Measurements from ENCODE around the gene SPATC1L. TPM values are rescaled to one million over a fixed set of nuclear protein-coding genes. Genes with fewer than 3 reads are reported as not detected.

SPATC1L gene
- polyA plus RNA-seq, 3 donors, result 3.3 to 6.7 (median 5.8) TPM

DNA sequence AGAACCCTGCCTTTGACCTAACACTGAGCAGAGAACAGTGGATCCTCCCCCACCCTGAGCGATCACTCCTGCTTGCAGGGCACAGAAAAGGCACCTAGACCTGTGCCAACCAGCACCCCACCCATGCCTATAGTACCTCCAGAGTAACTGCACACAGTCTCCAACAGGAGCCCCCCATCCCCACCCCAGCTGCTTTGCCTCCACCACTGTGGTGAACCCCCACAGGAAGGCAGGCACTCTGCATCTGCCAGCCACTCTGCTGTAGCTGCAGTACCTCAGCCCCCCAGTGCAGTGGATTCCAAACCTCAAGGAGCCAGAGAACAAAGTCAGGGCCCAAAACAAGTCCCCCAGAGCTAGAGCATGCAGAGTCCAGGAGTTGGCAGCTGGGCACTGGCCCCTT lies 10.7 kb downstream of the SPATC1L start:
- no peak overlapping the region for H3K27ac ChIP-seq (ENCODE audit: low read depth in 1 of 2, low read length in 2 of 2)
- no peak overlapping the region for H3K4me2 ChIP-seq (replicated peaks; ENCODE audit: extremely low read depth, low read length, poor library complexity, severe bottlenecking)
- H3K4me3 Mint-ChIP-seq, result no peak overlapping the region
- no peaks in the 10 kb centered on the region for H3K36me3 Mint-ChIP-seq
- H3K27me3 ChIP-seq (ENCODE audit: control insufficient read depth in 2 of 2, insufficient read depth in 2 of 2, low read length in 2 of 2), result no peaks in the 10 kb centered on the region
- no peaks in the 10 kb centered on the region for H3K4me1 Mint-ChIP-seq
- H3K36me3 ChIP-seq (replicated peaks in 1 of 2; ENCODE audit: control insufficient read depth in 1 of 2, insufficient read depth in 2 of 2, low read length in 2 of 2), result no peaks in the 10 kb centered on the region
- H2AFZ ChIP-seq (ENCODE audit: insufficient read depth, low read depth, low read length, poor library complexity, severe bottlenecking), result no peak overlapping the region
- WGBS (ENCODE audit: insufficient coverage), result 75% methylated on average over 1 of the region's 1 CpG
- H3K27me3 Mint-ChIP-seq (ENCODE audit: low read depth in 3 of 3), result peaks cover 2 to 5% (median 3%) of the 10 kb centered on the region in 3 donors
- H4K20me1 ChIP-seq (ENCODE audit: insufficient read depth, low read length), result no peaks in the 10 kb centered on the region
- no peaks in the 10 kb centered on the region for H3K4me1 ChIP-seq (ENCODE audit: control insufficient read depth in 1 of 2, insufficient read depth in 2 of 2, low read length in 2 of 2)
- H3K4me3 ChIP-seq (replicated peaks in 1 of 3; ENCODE audit: low read depth in 2 of 3, low read length in 3 of 3), result no peak overlapping the region
- TF ChIP-seq, protein P1, sequence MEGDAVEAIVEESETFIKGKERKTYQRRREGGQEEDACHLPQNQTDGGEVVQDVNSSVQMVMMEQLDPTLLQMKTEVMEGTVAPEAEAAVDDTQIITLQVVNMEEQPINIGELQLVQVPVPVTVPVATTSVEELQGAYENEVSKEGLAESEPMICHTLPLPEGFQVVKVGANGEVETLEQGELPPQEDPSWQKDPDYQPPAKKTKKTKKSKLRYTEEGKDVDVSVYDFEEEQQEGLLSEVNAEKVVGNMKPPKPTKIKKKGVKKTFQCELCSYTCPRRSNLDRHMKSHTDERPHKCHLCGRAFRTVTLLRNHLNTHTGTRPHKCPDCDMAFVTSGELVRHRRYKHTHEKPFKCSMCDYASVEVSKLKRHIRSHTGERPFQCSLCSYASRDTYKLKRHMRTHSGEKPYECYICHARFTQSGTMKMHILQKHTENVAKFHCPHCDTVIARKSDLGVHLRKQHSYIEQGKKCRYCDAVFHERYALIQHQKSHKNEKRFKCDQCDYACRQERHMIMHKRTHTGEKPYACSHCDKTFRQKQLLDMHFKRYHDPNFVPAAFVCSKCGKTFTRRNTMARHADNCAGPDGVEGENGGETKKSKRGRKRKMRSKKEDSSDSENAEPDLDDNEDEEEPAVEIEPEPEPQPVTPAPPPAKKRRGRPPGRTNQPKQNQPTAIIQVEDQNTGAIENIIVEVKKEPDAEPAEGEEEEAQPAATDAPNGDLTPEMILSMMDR (IDR thresholded peaks at IDR 0.05), result no peak
- H3K79me2 ChIP-seq (ENCODE audit: insufficient read depth, low read length), result no peaks in the 10 kb centered on the region
- DNase-seq, result no peak
- no peak overlapping the region for H3K9ac ChIP-seq (ENCODE audit: insufficient read depth, low read length, poor library complexity, severe bottlenecking)
- H3K9me3 Mint-ChIP-seq, result peaks cover 17 to 32% (median 22%) of the 10 kb centered on the region in 7 donors
- H3K27ac Mint-ChIP-seq, result no peak overlapping the region
- intact Hi-C loops (cut with micrococcal nuclease), result no loop called here
- H3K9me3 ChIP-seq (replicated peaks in 1 of 2; ENCODE audit: control insufficient read depth in 1 of 2, insufficient read depth in 1 of 2, low read length in 2 of 2), result peaks cover 0 to 15% of the 10 kb centered on the region in 2 donors

DNA sequence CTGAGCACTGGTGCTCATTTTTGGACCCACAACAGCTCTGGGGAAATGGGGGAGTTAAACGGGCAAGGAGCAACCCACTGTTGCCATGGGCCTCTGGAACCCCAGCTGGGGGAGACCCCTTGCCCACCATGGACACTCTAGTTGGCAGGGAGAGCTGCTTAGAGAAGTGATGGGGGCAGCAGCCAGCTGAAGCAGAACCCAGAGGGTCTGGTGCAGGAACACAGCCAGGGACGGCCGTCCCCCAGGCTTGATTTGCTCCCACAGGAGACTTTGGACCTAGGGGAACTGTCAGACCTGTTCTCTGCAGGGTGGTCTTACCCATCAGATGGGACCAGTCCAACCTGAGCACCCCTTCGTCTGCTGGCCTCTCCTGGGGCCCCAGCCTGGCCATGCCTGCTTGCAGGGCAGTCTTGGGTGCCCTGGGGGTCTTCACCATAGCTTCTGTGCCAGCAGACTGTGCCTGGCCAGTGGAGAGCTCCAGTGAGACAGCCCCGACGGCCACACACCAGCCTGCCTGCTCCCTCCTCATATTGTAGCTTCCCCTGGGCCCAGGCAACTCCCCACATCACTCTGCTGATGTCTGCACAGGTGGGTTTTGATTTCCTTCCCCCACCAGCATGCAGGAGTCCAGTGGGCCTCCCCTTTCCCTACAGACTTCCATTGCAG lies 11.3 kb downstream of the SPATC1L start:
- H3K9ac ChIP-seq (ENCODE audit: insufficient read depth, low read length, poor library complexity, severe bottlenecking), result no peak overlapping the region
- intact Hi-C loops (cut with micrococcal nuclease), result no loop called here
- H3K27ac ChIP-seq (ENCODE audit: low read depth in 1 of 2, low read length in 2 of 2), result no peak overlapping the region
- H3K79me2 ChIP-seq (ENCODE audit: insufficient read depth, low read length), result no peaks in the 10 kb centered on the region
- no peak overlapping the region for H3K4me3 Mint-ChIP-seq
- 90% methylated on average over 6 of the region's 6 CpGs for WGBS (ENCODE audit: insufficient coverage)
- peaks cover 17 to 32% (median 21%) of the 10 kb centered on the region in 7 donors for H3K9me3 Mint-ChIP-seq
- TF ChIP-seq, protein P1 (IDR thresholded peaks at IDR 0.05), result no peak
- no peaks in the 10 kb centered on the region for H3K4me1 ChIP-seq (ENCODE audit: control insufficient read depth in 1 of 2, insufficient read depth in 2 of 2, low read length in 2 of 2)
- H2AFZ ChIP-seq (ENCODE audit: insufficient read depth, low read depth, low read length, poor library complexity, severe bottlenecking), result no peak overlapping the region
- H3K27ac Mint-ChIP-seq, result no peak overlapping the region
- no peak overlapping the region for H3K4me3 ChIP-seq (replicated peaks in 1 of 3; ENCODE audit: low read depth in 2 of 3, low read length in 3 of 3)
- no peaks in the 10 kb centered on the region for H3K36me3 ChIP-seq (replicated peaks in 1 of 2; ENCODE audit: control insufficient read depth in 1 of 2, insufficient read depth in 2 of 2, low read length in 2 of 2)
- H3K36me3 Mint-ChIP-seq, result no peaks in the 10 kb centered on the region
- no peaks in the 10 kb centered on the region for H3K4me1 Mint-ChIP-seq
- peaks cover 2 to 5% (median 3%) of the 10 kb centered on the region in 3 donors for H3K27me3 Mint-ChIP-seq (ENCODE audit: low read depth in 3 of 3)
- H3K9me3 ChIP-seq (replicated peaks in 1 of 2; ENCODE audit: control insufficient read depth in 1 of 2, insufficient read depth in 1 of 2, low read length in 2 of 2), result peaks cover 0 to 15% of the 10 kb centered on the region in 2 donors
- H3K27me3 ChIP-seq (ENCODE audit: control insufficient read depth in 2 of 2, insufficient read depth in 2 of 2, low read length in 2 of 2), result no peaks in the 10 kb centered on the region
- no peak overlapping the region for H3K4me2 ChIP-seq (replicated peaks; ENCODE audit: extremely low read depth, low read length, poor library complexity, severe bottlenecking)
- DNase-seq, result no peak
- H4K20me1 ChIP-seq (ENCODE audit: insufficient read depth, low read length), result no peaks in the 10 kb centered on the region

All from CD14-positive monocyte (primary cell).